ENCODE data around the gene TCEAL1.
A peak's percentile ranks its signal among the peaks of the same experiment; 100 is the strongest.
"Not testable (repeated sequence)": the region's sequence is repeated elsewhere in the genome, so short reads cannot be mapped to it uniquely, and the experiment has no call there.

TCEAL1 gene

DNA sequence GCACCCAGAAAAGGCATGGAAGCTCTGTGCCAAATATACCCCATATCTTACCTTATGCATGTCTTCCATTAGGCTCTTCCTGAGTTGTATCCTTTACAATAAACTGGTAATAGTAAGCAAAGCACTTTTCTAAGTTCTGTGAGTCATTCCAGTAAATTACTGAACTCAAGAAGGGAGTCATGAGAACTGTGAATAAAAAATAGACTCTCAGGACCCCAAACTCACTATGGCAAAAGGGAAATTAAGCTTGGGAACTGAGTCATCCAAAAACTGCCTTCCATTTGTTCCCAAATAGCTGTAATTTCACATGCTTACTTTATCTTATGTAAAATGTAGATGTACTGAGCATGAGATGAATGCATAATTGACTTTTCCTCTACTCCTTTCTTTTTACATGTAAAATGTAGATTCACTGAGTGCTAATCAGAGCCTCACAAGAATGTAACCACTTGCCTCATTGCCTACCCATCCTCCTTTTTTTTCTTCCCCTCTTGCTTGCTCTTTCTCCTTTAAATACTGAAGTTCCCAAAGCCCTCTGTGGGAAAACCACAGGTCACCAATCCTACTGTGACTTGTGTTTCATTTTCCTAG is 12.9 kb upstream of the TCEAL1 start:
- DNase-seq = no peak
- Mint-ChIP-seq H3K4me1 (no peaks in the 10 kb centered on the region), H3K27ac (no peak overlapping the region), H3K27me3 (no peaks in the 10 kb centered on the region), H3K36me3 (no peaks in the 10 kb centered on the region), H3K4me3 (no peak overlapping the region), H3K9me3 (no peaks in the 10 kb centered on the region)
- CTCF ChIA-PET = no interaction called here

DNA sequence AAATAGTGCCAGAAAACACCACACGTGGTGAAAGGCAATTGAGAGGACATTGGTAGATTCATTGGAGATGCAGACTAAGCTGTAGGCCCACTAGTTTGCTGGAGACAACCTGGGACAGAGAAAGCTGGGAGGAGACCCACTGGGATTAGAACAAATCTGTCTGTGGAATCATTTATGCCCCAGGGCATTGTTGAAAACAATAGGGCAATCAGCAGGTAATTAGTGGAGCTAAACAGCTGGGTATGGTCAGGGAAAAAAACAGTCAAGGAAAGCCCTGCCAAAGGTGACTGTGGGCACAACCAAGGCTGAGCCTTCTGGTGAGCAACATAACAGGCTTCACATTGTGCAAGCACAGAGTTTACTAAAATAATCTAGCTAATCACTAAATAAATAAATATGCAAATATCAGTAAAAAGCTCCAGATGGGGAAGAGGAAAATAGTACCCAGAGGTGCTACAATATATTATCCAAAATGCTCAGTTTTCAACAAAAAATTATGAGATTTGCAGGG is 12.0 kb upstream of the TCEAL1 start:
- Mint-ChIP-seq H3K4me3 (no peak overlapping the region), H3K4me1 (no peaks in the 10 kb centered on the region), H3K9me3 (no peaks in the 10 kb centered on the region), H3K36me3 (no peaks in the 10 kb centered on the region), H3K27me3 (no peaks in the 10 kb centered on the region), H3K27ac (no peak overlapping the region)
- DNase-seq = no peak
- CTCF ChIA-PET = interaction anchor here (0.6 kb wide), 1 partner anchor 1656 kb away, joined by 3 read pairs; no protein-coding TSS in a partner anchor

DNA sequence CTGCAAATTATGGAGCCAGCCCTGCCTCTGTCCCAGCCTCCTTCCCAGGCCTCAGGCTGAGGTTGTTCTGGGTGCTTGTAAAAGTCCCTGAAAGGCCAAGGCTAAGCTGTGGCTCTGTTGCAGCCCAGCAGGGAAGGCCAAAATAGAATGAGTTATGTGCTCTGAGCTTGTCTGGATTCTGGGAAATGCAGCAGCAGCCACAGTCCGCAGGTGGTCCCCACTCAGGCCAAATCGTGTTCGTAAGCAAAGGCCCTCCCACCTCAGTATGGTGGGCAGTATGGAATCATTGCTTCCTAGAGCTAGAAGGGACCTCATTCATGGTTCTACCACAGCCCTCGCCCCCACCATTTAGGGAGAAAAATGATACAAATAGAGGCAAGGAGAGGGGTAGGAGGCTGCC is 4.7 kb upstream of the TCEAL1 start:
- DNase-seq = no peak
- H3K4me3 Mint-ChIP-seq = no peak overlapping the region
- no peaks in the 10 kb centered on the region for H3K36me3 Mint-ChIP-seq
- H3K27me3 Mint-ChIP-seq = no peaks in the 10 kb centered on the region
- no peaks in the 10 kb centered on the region for H3K9me3 Mint-ChIP-seq
- H3K27ac Mint-ChIP-seq = no peak overlapping the region
- H3K4me1 Mint-ChIP-seq = peaks cover 6% of the 10 kb centered on the region
- CTCF ChIA-PET = no interaction called here

GRCh38 chrX:103626855-103627254 is 1.9 kb upstream of the TCEAL1 start:
- no peak for DNase-seq
- no peak overlapping the region for H3K4me3 Mint-ChIP-seq
- no peaks in the 10 kb centered on the region for H3K27me3 Mint-ChIP-seq
- peaks cover 14% of the 10 kb centered on the region for H3K4me1 Mint-ChIP-seq
- CTCF ChIA-PET = no interaction called here
- H3K9me3 Mint-ChIP-seq = no peaks in the 10 kb centered on the region
- peaks cover 1% of the 10 kb centered on the region for H3K36me3 Mint-ChIP-seq
- H3K27ac Mint-ChIP-seq = no peak overlapping the region

GRCh38 chrX:103629318-103630170 is 769 bp downstream of the TCEAL1 start:
- H3K36me3 Mint-ChIP-seq = peaks cover 1% of the 10 kb centered on the region
- no peaks in the 10 kb centered on the region for H3K27me3 Mint-ChIP-seq
- DNase-seq = peak; percentile 44
- peak overlapping the region; percentile 77 for H3K4me3 Mint-ChIP-seq
- peak overlapping the region; percentile 65 for H3K27ac Mint-ChIP-seq
- peaks cover 14% of the 10 kb centered on the region for H3K4me1 Mint-ChIP-seq
- CTCF ChIA-PET = interaction anchor here (0.6 kb wide), 1 partner anchor 102 kb away, joined by 3 read pairs; no protein-coding TSS in a partner anchor
- H3K9me3 Mint-ChIP-seq = no peaks in the 10 kb centered on the region

GRCh38 chrX:103630171-103630511 is 1.4 kb downstream of the TCEAL1 start:
- CTCF ChIA-PET = interaction anchor here (0.6 kb wide), 1 partner anchor 101 kb away, joined by 3 read pairs; no protein-coding TSS in a partner anchor
- Mint-ChIP-seq H3K27ac (no peak overlapping the region), H3K27me3 (no peaks in the 10 kb centered on the region), H3K4me3 (peak overlapping the region; percentile 77), H3K9me3 (no peaks in the 10 kb centered on the region), H3K36me3 (peaks cover 1% of the 10 kb centered on the region), H3K4me1 (peaks cover 14% of the 10 kb centered on the region)
- no peak for DNase-seq

GRCh38 chrX:103631145-103631544 is 2.4 kb downstream of the TCEAL1 start:
- no peak overlapping the region for H3K27ac Mint-ChIP-seq
- H3K27me3 Mint-ChIP-seq = no peaks in the 10 kb centered on the region
- DNase-seq = no peak
- peaks cover 14% of the 10 kb centered on the region for H3K4me1 Mint-ChIP-seq
- H3K4me3 Mint-ChIP-seq = no peak overlapping the region
- H3K9me3 Mint-ChIP-seq = no peaks in the 10 kb centered on the region
- H3K36me3 Mint-ChIP-seq = peaks cover 1% of the 10 kb centered on the region
- CTCF ChIA-PET = interaction anchor here (0.6 kb wide), 1 partner anchor 290 kb away, joined by 4 read pairs; no protein-coding TSS in a partner anchor

GRCh38 chrX:103635436-103635835 is 6.7 kb downstream of the TCEAL1 start:
- no peaks in the 10 kb centered on the region for H3K36me3 Mint-ChIP-seq
- DNase-seq = no peak
- CTCF ChIA-PET = interaction anchor here (0.6 kb wide), 1 partner anchor 14 kb away, joined by 4 read pairs; no protein-coding TSS in a partner anchor
- no peaks in the 10 kb centered on the region for H3K9me3 Mint-ChIP-seq
- H3K4me3 Mint-ChIP-seq = no peak overlapping the region
- no peaks in the 10 kb centered on the region for H3K27me3 Mint-ChIP-seq
- no peak overlapping the region for H3K27ac Mint-ChIP-seq
- H3K4me1 Mint-ChIP-seq = no peaks in the 10 kb centered on the region

GRCh38 chrX:103637604-103638338 is 9.0 kb downstream of the TCEAL1 start:
- H3K4me3 Mint-ChIP-seq = no peak overlapping the region
- CTCF ChIA-PET = no interaction called here
- H3K4me1 Mint-ChIP-seq = no peaks in the 10 kb centered on the region
- no peak overlapping the region for H3K27ac Mint-ChIP-seq
- no peaks in the 10 kb centered on the region for H3K27me3 Mint-ChIP-seq
- DNase-seq = no peak
- H3K36me3 Mint-ChIP-seq = no peaks in the 10 kb centered on the region
- no peaks in the 10 kb centered on the region for H3K9me3 Mint-ChIP-seq

GRCh38 chrX:103638479-103639346 is 9.9 kb downstream of the TCEAL1 start:
- H3K27me3 Mint-ChIP-seq, H3K4me3 Mint-ChIP-seq, CTCF ChIA-PET, H3K27ac Mint-ChIP-seq, H3K4me1 Mint-ChIP-seq, H3K36me3 Mint-ChIP-seq, DNase-seq, H3K9me3 Mint-ChIP-seq: not testable (repeated sequence)

DNA sequence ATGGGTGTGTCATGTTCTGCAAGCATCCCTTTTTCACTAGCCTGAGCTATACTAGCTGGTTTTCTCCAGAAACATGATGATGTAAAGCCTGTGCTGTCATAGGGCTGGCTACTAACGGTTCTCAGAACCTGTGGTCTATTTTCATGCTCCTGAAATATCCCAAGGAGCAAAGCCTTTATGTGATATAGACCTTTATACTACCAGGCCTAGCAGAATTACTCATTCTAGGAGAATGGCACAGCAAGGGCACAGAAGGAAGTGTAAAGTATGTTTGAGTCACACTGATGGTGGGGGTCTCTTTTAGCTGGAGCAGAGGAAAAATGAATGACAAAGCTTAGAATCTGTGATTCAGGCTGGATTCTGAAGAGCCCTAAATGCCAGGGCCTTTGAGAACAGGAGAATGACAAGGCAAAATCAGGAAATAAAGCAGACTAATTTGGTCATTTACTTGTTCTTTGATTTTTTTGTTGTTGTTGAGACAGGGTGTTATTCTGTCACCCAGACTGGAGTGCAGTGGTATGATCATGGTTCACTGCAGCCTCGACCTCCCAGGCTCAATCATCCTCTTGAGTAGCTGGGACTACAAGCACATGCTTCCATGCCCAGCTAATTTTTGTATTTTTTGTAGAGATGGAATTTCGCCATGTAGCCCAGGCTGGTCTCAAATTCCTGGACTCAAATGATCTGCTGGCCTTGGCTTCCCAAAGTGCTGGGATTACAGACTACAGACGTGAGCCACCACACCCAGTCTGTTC is 11.8 kb downstream of the TCEAL1 start:
- DNase-seq = no peak
- no peaks in the 10 kb centered on the region for H3K9me3 Mint-ChIP-seq
- H3K27me3 Mint-ChIP-seq = no peaks in the 10 kb centered on the region
- no peaks in the 10 kb centered on the region for H3K36me3 Mint-ChIP-seq
- no peak overlapping the region for H3K27ac Mint-ChIP-seq
- no peak overlapping the region for H3K4me3 Mint-ChIP-seq
- H3K4me1 Mint-ChIP-seq = no peaks in the 10 kb centered on the region
- CTCF ChIA-PET = no interaction called here

DNA sequence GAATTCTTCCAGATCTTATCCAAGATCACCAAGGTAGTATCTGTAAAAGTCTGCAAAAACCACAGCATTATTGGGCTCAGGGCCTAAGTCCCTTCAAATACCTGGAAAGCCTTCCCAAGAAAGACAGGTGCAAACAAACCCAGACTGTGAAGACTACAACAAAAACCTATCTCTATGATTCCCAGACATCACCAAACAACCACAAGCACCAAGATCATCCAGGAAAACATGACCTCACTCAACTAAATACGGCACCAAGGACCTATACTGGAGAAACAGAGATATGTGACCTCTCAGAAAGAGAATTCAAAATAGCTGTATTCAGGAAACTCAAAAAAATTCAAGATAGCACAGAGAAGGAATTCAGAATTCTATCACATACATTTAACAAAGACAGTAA is 15.3 kb downstream of the TCEAL1 start:
- Mint-ChIP-seq H3K4me1 (no peaks in the 10 kb centered on the region), H3K4me3 (no peak overlapping the region), H3K27ac (no peak overlapping the region), H3K9me3 (no peaks in the 10 kb centered on the region), H3K36me3 (no peaks in the 10 kb centered on the region), H3K27me3 (no peaks in the 10 kb centered on the region)
- CTCF ChIA-PET = no interaction called here
- no peak for DNase-seq

GRCh38 chrX:103647630-103648029 is 18.9 kb downstream of the TCEAL1 start:
- CTCF ChIA-PET = no interaction called here
- Mint-ChIP-seq H3K27ac (no peak overlapping the region), H3K27me3 (no peaks in the 10 kb centered on the region), H3K4me3 (no peak overlapping the region), H3K4me1 (no peaks in the 10 kb centered on the region), H3K36me3 (no peaks in the 10 kb centered on the region), H3K9me3 (no peaks in the 10 kb centered on the region)
- no peak for DNase-seq

Data from activated naive CD4-positive, alpha-beta T cell treated with anti-CD3 and anti-CD28 coated beads, Interleukin-2, amount 10 ng/mL, durations not matched to agents 7 days and 5 days (primary cell).